SU-DHL-6 (cell line): Measurements from ENCODE around the gene MYL9.

ENCODE experiments used
- H2AFZ ChIP-seq: fragments of 200-600 bp; sonication (generic); 2 replicates; pipeline ENCODE4 v1.6.1; 2014; ENCODE audit warnings: low read depth, mild to moderate bottlenecking, moderate library complexity, mixed read lengths, antibody characterized with exemption, low read length; ENCODE audit not compliant: severe bottlenecking
- H3F3A ChIP-seq: fragments of 200-600 bp; shearing (Covaris generic); 2 replicates; pipeline ENCODE4 v1.6.0; 2016; ENCODE audit warnings: antibody characterized with exemption, mild to moderate bottlenecking; ENCODE audit not compliant: insufficient read depth
- H3K27ac ChIP-seq: fragments of 200-600 bp; sonication (generic); 2 replicates; pipeline ENCODE4 v1.5.1; 2016; ENCODE audit warnings: low read depth, mild to moderate bottlenecking, low read length, moderate library complexity, mixed read lengths
- H3K27me3 ChIP-seq: fragments of 200-600 bp; sonication (generic), shearing (Covaris generic); 2 replicates; pipeline ENCODE4 v1.6.0; 2014; ENCODE audit warnings: mild to moderate bottlenecking, low read length
- H3K36me3 ChIP-seq: fragments of 200-600 bp; sonication (generic); 2 replicates; pipeline ENCODE4 v1.6.1; 2014; ENCODE audit warnings: mild to moderate bottlenecking, low read length, mixed read lengths
- H3K4me2 ChIP-seq: fragments of 300-600, 200-600 bp; shearing (Covaris generic), sonication (generic); 2 replicates; pipeline ENCODE4 v1.6.0; 2014; ENCODE audit warnings: low read length, low read depth, mild to moderate bottlenecking; ENCODE audit not compliant: poor library complexity, severe bottlenecking
- H3K4me3 ChIP-seq: fragments of 200-600 bp; sonication (generic); 2 replicates; pipeline ENCODE4 v1.5.1; 2014; ENCODE audit warnings: antibody characterized with exemption, low read length, mild to moderate bottlenecking, mixed read lengths; ENCODE audit not compliant: insufficient read depth, poor library complexity, severe bottlenecking
- H3K79me2 ChIP-seq: fragments of 200-600 bp; sonication (generic); 2 replicates; pipeline ENCODE4 v1.6.1; 2014; ENCODE audit warnings: mild to moderate bottlenecking, low read length, moderate library complexity; ENCODE audit not compliant: insufficient read depth
- H3K9ac ChIP-seq: fragments of 200-600 bp; sonication (generic); 2 replicates; pipeline ENCODE4 v1.7.0; 2014; ENCODE audit warnings: mild to moderate bottlenecking, low read length
- H3K9me2 ChIP-seq: fragments of 200-600 bp; sonication (generic); replicated peaks from 2 replicates; pipeline ENCODE4 v1.6.1; 2014; ENCODE audit warnings: low read length; ENCODE audit not compliant: insufficient read depth
- H3K9me3 ChIP-seq: fragments of 200-600 bp; sonication (generic); 2 replicates; pipeline ENCODE4 v1.6.1; 2014; ENCODE audit warnings: low read length, mixed read lengths; ENCODE audit not compliant: insufficient read depth
- H4K20me1 ChIP-seq: fragments of 200-600 bp; sonication (generic); 2 replicates; pipeline ENCODE4 v1.6.1; 2014; ENCODE audit warnings: low read depth, mild to moderate bottlenecking, antibody characterized with exemption, low read length, moderate library complexity, mixed read lengths
- EZH2phosphoT487 ChIP-seq: fragments of 200-600 bp; sonication (generic), shearing (Covaris generic); conservative IDR thresholded peaks from 2 replicates; pipeline ENCODE4 v1.6.1; 2018; ENCODE audit warnings: mild to moderate bottlenecking, antibody characterized with exemption, low read length, moderate library complexity, mixed read lengths
- TF ChIP-seq, protein P1 (sequence below): fragments of 200-600 bp; sonication (generic); IDR thresholded peaks from one replicate; pipeline ENCODE4 v1.5.1; 2017; ENCODE audit warnings: antibody characterized with exemption, mild to moderate bottlenecking, low read length, moderate library complexity; ENCODE audit not compliant: insufficient read depth, poor library complexity, severe bottlenecking

MYL9 gene

GRCh38 chr20:36498386-36499179, 42.7 kb upstream of the MYL9 start:
- Histone ChIP-seq H3K27me3 (no peaks in the 10 kb centered on the region), H3K9ac (no peak overlapping the region), H4K20me1 (no peaks in the 10 kb centered on the region), H3K79me2 (no peaks in the 10 kb centered on the region), H3K4me2 (no peak overlapping the region), H3K4me3 (no peak overlapping the region), H3K9me3 (no peaks in the 10 kb centered on the region), H3K27ac (no peak overlapping the region), H3K36me3 (no peaks in the 10 kb centered on the region), H2AFZ (no peak overlapping the region), H3K9me2 (no peaks in the 10 kb centered on the region), H3F3A (no peaks in the 10 kb centered on the region)
- TF ChIP-seq EZH2phosphoT487: no peak
- TF ChIP-seq, protein P1, sequence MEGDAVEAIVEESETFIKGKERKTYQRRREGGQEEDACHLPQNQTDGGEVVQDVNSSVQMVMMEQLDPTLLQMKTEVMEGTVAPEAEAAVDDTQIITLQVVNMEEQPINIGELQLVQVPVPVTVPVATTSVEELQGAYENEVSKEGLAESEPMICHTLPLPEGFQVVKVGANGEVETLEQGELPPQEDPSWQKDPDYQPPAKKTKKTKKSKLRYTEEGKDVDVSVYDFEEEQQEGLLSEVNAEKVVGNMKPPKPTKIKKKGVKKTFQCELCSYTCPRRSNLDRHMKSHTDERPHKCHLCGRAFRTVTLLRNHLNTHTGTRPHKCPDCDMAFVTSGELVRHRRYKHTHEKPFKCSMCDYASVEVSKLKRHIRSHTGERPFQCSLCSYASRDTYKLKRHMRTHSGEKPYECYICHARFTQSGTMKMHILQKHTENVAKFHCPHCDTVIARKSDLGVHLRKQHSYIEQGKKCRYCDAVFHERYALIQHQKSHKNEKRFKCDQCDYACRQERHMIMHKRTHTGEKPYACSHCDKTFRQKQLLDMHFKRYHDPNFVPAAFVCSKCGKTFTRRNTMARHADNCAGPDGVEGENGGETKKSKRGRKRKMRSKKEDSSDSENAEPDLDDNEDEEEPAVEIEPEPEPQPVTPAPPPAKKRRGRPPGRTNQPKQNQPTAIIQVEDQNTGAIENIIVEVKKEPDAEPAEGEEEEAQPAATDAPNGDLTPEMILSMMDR: no peak

DNA sequence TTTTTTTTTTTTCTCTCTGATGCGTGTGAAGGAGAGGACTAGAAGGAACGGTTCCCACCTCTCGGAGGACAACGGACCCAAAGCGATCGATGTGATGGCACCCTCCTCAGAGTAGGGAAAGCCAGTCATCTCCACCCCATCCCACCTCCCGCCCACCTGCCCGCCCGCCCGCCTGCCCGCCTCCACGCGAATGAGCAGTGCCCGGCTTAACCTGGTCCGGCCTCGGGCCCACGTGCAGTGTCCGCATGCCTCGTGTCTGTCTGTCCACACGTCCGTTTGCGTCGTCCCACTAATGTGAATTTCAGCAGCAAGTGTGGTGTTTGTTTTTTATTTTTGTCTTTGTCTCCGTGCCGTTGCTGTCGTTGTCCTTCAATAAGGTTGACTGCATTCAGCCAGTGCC, 42.1 kb upstream of the MYL9 start:
- no peak overlapping the region for H3K9ac ChIP-seq
- no peak overlapping the region for H3K27ac ChIP-seq
- H3K27me3 ChIP-seq: no peaks in the 10 kb centered on the region
- no peaks in the 10 kb centered on the region for H3K9me2 ChIP-seq
- no peak overlapping the region for H2AFZ ChIP-seq
- H3K36me3 ChIP-seq: no peaks in the 10 kb centered on the region
- H3K9me3 ChIP-seq: no peaks in the 10 kb centered on the region
- no peaks in the 10 kb centered on the region for H3F3A ChIP-seq
- no peak overlapping the region for H3K4me2 ChIP-seq
- no peaks in the 10 kb centered on the region for H3K79me2 ChIP-seq
- no peaks in the 10 kb centered on the region for H4K20me1 ChIP-seq
- TF ChIP-seq, protein P1: no peak
- TF ChIP-seq EZH2phosphoT487: no peak
- H3K4me3 ChIP-seq: no peak overlapping the region

DNA sequence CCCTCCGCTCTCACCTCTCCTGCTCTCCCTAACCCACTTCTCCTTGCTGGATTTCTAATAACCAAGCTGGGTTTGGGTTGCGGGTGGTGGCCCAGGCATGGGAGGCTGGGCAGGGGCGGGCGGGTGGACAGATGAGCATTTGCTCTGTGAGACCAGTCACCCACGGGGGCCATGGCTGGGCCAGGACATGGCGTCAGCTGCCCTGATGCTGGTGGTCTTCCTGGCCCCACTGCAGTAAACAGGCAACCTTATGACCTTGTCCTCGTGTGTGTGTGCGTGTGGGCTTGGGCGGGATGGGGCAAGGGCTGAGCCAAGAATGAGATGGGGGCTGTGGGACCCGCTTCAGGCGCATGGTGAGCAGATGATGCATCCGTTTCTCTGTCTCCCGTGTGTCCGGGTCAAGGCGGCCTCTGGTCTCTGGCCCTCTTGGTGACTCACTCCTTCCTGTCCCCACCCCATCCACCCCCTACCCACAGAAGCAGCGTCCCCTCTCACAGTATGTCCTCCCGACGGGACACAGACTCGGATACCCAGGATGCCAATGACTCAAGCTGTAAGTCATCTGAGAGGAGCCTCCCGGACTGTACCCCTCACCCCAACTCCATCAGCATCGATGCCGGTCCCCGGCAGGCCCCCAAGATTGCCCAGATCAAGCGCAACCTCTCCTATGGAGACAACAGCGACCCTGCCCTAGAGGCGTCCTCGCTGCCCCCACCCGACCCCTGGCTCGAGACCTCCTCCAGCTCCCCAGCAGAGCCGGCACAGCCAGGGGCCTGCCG, 41.4 kb upstream of the MYL9 start:
- no peaks in the 10 kb centered on the region for H3K79me2 ChIP-seq
- H3F3A ChIP-seq: no peaks in the 10 kb centered on the region
- no peaks in the 10 kb centered on the region for H3K9me2 ChIP-seq
- H3K36me3 ChIP-seq: no peaks in the 10 kb centered on the region
- no peaks in the 10 kb centered on the region for H3K27me3 ChIP-seq
- H3K27ac ChIP-seq: no peak overlapping the region
- no peak overlapping the region for H2AFZ ChIP-seq
- H4K20me1 ChIP-seq: no peaks in the 10 kb centered on the region
- no peak overlapping the region for H3K9ac ChIP-seq
- TF ChIP-seq, protein P1: no peak
- TF ChIP-seq EZH2phosphoT487: no peak
- H3K4me2 ChIP-seq: no peak overlapping the region
- no peaks in the 10 kb centered on the region for H3K9me3 ChIP-seq
- H3K4me3 ChIP-seq: no peak overlapping the region
